Neuronal stem cell (in vitro differentiated cells): ENCODE data around the gene ARFGEF2.

Source experiments
- DNase-seq: peaks from one replicate; pipeline ENCODE4 v3.0.0-alpha.2; 2013; ENCODE audit warnings: low spot score
- H2AFZ ChIP-seq: one replicate; pipeline ENCODE4 v1.6.1; 2013; ENCODE audit warnings: mild to moderate bottlenecking, low read length, inconsistent platforms
- H2AK5ac ChIP-seq: 2 replicates; pipeline ENCODE4 v1.6.1; 2013; ENCODE audit warnings: low read depth, mild to moderate bottlenecking, inconsistent platforms, low read length, moderate library complexity, mixed read lengths
- H2BK120ac ChIP-seq: 2 replicates; pipeline ENCODE4 v1.6.1; 2013; ENCODE audit warnings: low read depth, mild to moderate bottlenecking, inconsistent platforms, low read length, moderate library complexity, mixed read lengths
- H2BK12ac ChIP-seq: one replicate; pipeline ENCODE4 v1.6.1; 2013; ENCODE audit warnings: low read length, inconsistent platforms
- H2BK15ac ChIP-seq: 2 replicates; pipeline ENCODE4 v1.6.1; 2013; ENCODE audit warnings: mild to moderate bottlenecking, low read length, inconsistent platforms, mixed read lengths
- H2BK5ac ChIP-seq: one replicate; pipeline ENCODE4 v1.6.1; 2013; ENCODE audit warnings: inconsistent platforms, mild to moderate bottlenecking, low read length, moderate library complexity
- H3K14ac ChIP-seq: one replicate; pipeline ENCODE4 v1.6.1; 2013; ENCODE audit warnings: low read length, inconsistent platforms
- H3K18ac ChIP-seq: 2 replicates; pipeline ENCODE4 v1.6.1; 2013; ENCODE audit warnings: low read length, inconsistent platforms
- H3K23ac ChIP-seq: 2 replicates; pipeline ENCODE4 v1.6.1; 2013; ENCODE audit warnings: low read depth, mild to moderate bottlenecking, mixed read lengths, low read length, inconsistent platforms; ENCODE audit not compliant: poor library complexity
- H3K27ac ChIP-seq: replicated peaks from 3 replicates; pipeline ENCODE4 v1.5.1; 2013; ENCODE audit warnings: low read length, inconsistent platforms
- H3K27me3 ChIP-seq, 3 experiments: 2 replicates each; pipeline ENCODE4 v1.6.1; 2013; ENCODE audit warnings: low read length in 3 of 3, mild to moderate bottlenecking in 2 of 3, inconsistent platforms in 1 of 3, low read depth in 1 of 3, mixed read lengths in 1 of 3, moderate library complexity in 1 of 3; ENCODE audit not compliant: control insufficient read depth in 3 of 3, insufficient read depth in 3 of 3
- H3K36me3 ChIP-seq, 2 donors: replicated peaks in 1 of 2; 2 replicates each; pipeline ENCODE4 v1.6.1; 2013; ENCODE audit warnings: low read length in 2 of 2; ENCODE audit not compliant: control insufficient read depth in 2 of 2, insufficient read depth in 2 of 2
- H3K4ac ChIP-seq: 2 replicates; pipeline ENCODE4 v1.6.1; 2013; ENCODE audit warnings: inconsistent platforms, mild to moderate bottlenecking, low read length, moderate library complexity
- H3K4me1 ChIP-seq, 2 donors: 1 replicate in 1 of 2; 2 replicates in 1 of 2; pipeline ENCODE4 v1.6.1; 2013; ENCODE audit warnings: low read length in 2 of 2, low read depth in 1 of 2; ENCODE audit not compliant: control insufficient read depth in 2 of 2, insufficient read depth in 1 of 2
- H3K4me2 ChIP-seq: one replicate; pipeline ENCODE4 v1.6.1; 2013; ENCODE audit warnings: mild to moderate bottlenecking, low read length, inconsistent platforms; ENCODE audit not compliant: insufficient read depth, poor library complexity, severe bottlenecking
- H3K4me3 ChIP-seq, 2 donors: 2 replicates each; pipeline ENCODE4 v1.5.1; 2013; ENCODE audit warnings: low read length in 2 of 2, mild to moderate bottlenecking in 2 of 2, inconsistent platforms in 1 of 2, moderate library complexity in 1 of 2
- H3K79me1 ChIP-seq: one replicate; pipeline ENCODE4 v1.6.1; 2013; ENCODE audit warnings: low read depth, mild to moderate bottlenecking, inconsistent platforms, low read length, moderate library complexity
- H3K9ac ChIP-seq: one replicate; pipeline ENCODE4 v1.6.1; 2013; ENCODE audit warnings: mild to moderate bottlenecking, low read depth, low read length, inconsistent platforms; ENCODE audit not compliant: poor library complexity
- H3K9me3 ChIP-seq, 2 donors: replicated peaks in 1 of 2; 2 replicates each; pipeline versions ENCODE3 to v1.6.1; 2013; ENCODE audit warnings: low read length in 2 of 2, mild to moderate bottlenecking in 2 of 2, inconsistent platforms in 1 of 2, low read depth in 1 of 2, mixed read lengths in 1 of 2, moderate library complexity in 1 of 2; ENCODE audit not compliant: control insufficient read depth in 2 of 2, insufficient read depth in 1 of 2
- H4K8ac ChIP-seq: one replicate; pipeline ENCODE4 v1.6.1; 2013; ENCODE audit warnings: low read depth, mild to moderate bottlenecking, inconsistent platforms, low read length, moderate library complexity
- H4K91ac ChIP-seq: one replicate; pipeline ENCODE4 v1.6.1; 2013; ENCODE audit warnings: low read length, low read depth, mild to moderate bottlenecking, inconsistent platforms; ENCODE audit not compliant: poor library complexity
- WGBS, 2 donors: extraction: QIAGEN DNeasy Blood & Tissue Kit; methylation state at CpG; one replicate each; pipeline ENCODE4 v1.1.7; 2013; ENCODE audit warnings: missing lambda C conversion rate in 2 of 2, mixed read lengths in 1 of 2; ENCODE audit not compliant: insufficient read length in 2 of 2, insufficient replicate concordance in 1 of 2; ENCODE audit errors: extremely low coverage in 2 of 2; 5-methylcytosine and 5-hydroxymethylcytosine counted together

Gene ARFGEF2

GRCh38 chr20:48984575-48985219 lies 63.2 kb downstream of the ARFGEF2 start:
- no peak overlapping the region for H2BK120ac ChIP-seq
- no peak for DNase-seq

GRCh38 chr20:48986899-48987298 lies 65.4 kb downstream of the ARFGEF2 start:
- WGBS, 2 donors = no CpG with 5 or more reads among the region's 2 CpGs
- Histone ChIP-seq H3K4me1 (peaks cover 0 to 5% of the 10 kb centered on the region in 2 donors), H3K18ac (no peak overlapping the region), H3K9me3 (peaks cover 1 to 20% of the 10 kb centered on the region in 2 donors), H3K27ac (no peak overlapping the region), H2BK12ac (no peak overlapping the region), H4K8ac (no peak overlapping the region), H2AK5ac (no peak overlapping the region), H3K4ac (no peak overlapping the region), H3K14ac (no peak overlapping the region), H3K4me3 (no peak overlapping the region), H3K23ac (no peak overlapping the region), H4K91ac (no peak overlapping the region), H2BK5ac (no peak overlapping the region), H3K27me3 (no peaks in the 10 kb centered on the region), H3K36me3 (peaks cover 32 to 96% of the 10 kb centered on the region in 2 donors), H2BK15ac (no peak overlapping the region), H3K79me1 (peaks cover 2% of the 10 kb centered on the region), H3K9ac (no peak overlapping the region), H2AFZ (no peak overlapping the region), H3K4me2 (no peak overlapping the region), H2BK120ac (no peak overlapping the region)
- DNase-seq = no peak

More at GRCh38 chr20:48984575-48985219, 63.2 kb downstream of the ARFGEF2 start:
- Histone ChIP-seq H3K23ac (no peak overlapping the region), H3K27ac (no peak overlapping the region), H3K18ac (no peak overlapping the region), H3K14ac (no peak overlapping the region), H3K27me3 (no peaks in the 10 kb centered on the region), H3K9ac (no peak overlapping the region), H4K8ac (no peak overlapping the region), H3K9me3 (peaks cover 1 to 20% of the 10 kb centered on the region in 2 donors), H3K4ac (no peak overlapping the region), H3K79me1 (peaks cover 2% of the 10 kb centered on the region), H2BK12ac (no peak overlapping the region), H3K4me3 (no peak overlapping the region), H2BK5ac (no peak overlapping the region), H2AFZ (no peak overlapping the region), H2BK15ac (no peak overlapping the region), H3K36me3 (peaks cover 22 to 76% of the 10 kb centered on the region in 2 donors), H4K91ac (no peak overlapping the region), H3K4me1 (peaks cover 0 to 5% of the 10 kb centered on the region in 2 donors), H2AK5ac (no peak overlapping the region), H3K4me2 (no peak overlapping the region)
- no CpG with 5 or more reads among the region's 10 CpGs for WGBS, 2 donors

DNA sequence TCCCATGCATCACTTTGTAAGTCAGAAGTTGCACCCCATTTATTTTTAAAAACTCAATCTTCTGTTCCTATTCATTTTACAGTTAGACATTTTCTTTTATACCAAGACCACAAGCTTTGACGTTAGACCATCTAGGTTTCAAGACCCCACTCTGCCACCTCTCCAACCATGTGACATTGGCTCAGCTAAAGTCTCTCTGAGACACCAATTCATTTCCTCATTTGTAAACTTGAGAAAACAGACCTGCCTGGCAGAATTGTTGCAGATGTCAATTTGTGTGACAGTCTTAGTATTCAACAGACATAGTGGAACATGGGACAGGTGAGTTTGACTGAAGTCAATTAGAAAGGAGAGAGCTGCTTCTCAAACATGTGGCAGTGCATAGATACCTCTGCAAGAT lies 69.0 kb downstream of the ARFGEF2 start:
- Histone ChIP-seq H3K36me3 (peaks cover 39 to 97% of the 10 kb centered on the region in 2 donors), H4K91ac (no peak overlapping the region), H3K9me3 (no peaks in the 10 kb centered on the region), H2BK120ac (no peak overlapping the region), H2BK5ac (no peak overlapping the region), H3K27ac (no peak overlapping the region), H3K14ac (no peak overlapping the region), H4K8ac (no peak overlapping the region), H3K4me3 (no peak overlapping the region), H3K4me1 (no peaks in the 10 kb centered on the region), H3K23ac (no peak overlapping the region), H3K79me1 (no peaks in the 10 kb centered on the region), H2BK12ac (no peak overlapping the region), H2AK5ac (no peak overlapping the region), H3K18ac (no peak overlapping the region), H3K9ac (no peak overlapping the region), H3K27me3 (no peaks in the 10 kb centered on the region), H2BK15ac (no peak overlapping the region), H3K4ac (no peak overlapping the region), H2AFZ (no peak overlapping the region), H3K4me2 (no peak overlapping the region)
- no peak for DNase-seq
- no CpG with 5 or more reads among the region's 1 CpG for WGBS, 2 donors

DNA sequence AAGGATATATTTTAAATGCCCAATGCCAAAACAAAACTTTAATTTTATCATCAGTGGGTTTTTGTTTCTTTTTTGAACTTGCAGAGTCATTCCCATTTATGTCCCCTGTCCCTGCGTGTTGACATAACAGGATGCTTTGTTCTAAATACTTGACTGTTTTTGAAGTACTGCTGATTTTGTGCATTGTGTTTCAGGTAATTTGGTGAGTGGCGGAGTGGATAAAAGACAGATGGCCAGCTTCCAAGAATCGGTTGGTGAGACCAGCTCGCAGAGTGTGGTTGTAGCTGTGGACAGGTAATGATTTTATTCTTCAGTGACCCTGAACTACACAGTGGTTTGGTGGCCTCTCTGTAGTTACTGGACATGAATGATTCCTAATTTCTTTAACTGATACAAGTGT lies 74.1 kb downstream of the ARFGEF2 start:
- no peak overlapping the region for H2BK120ac ChIP-seq

More for the DNA sequence above, 74.1 kb downstream of the ARFGEF2 start:
- Histone ChIP-seq H3K9ac (no peak overlapping the region), H3K4ac (no peak overlapping the region), H3K36me3 (peaks cover 37 to 100% of the 10 kb centered on the region in 2 donors), H4K8ac (no peak overlapping the region), H2AK5ac (no peak overlapping the region), H3K18ac (no peak overlapping the region), H3K9me3 (no peaks in the 10 kb centered on the region), H3K14ac (no peak overlapping the region), H2AFZ (no peak overlapping the region), H3K4me3 (no peak overlapping the region), H3K4me2 (no peak overlapping the region), H2BK12ac (no peak overlapping the region), H4K91ac (no peak overlapping the region), H3K4me1 (no peaks in the 10 kb centered on the region), H3K23ac (no peak overlapping the region), H3K79me1 (no peaks in the 10 kb centered on the region), H3K27ac (no peak overlapping the region), H2BK5ac (no peak overlapping the region), H3K27me3 (peaks cover 0 to 1% (median 0%) of the 10 kb centered on the region in 3 experiments), H2BK15ac (no peak overlapping the region)
- DNase-seq = no peak
- no CpG with 5 or more reads among the region's 4 CpGs for whole genome bisulfite sequencing, 2 donors
